NCI-H1694 treated with DMSO at 0.1 percent for 48 hours (cell line): ENCODE results near the gene FGD5.

Source experiments
- DNase-seq: peaks from one replicate; lab custom pipeline; 2025; lab: John Stamatoyannopoulos, UW

FGD5 gene

DNA sequence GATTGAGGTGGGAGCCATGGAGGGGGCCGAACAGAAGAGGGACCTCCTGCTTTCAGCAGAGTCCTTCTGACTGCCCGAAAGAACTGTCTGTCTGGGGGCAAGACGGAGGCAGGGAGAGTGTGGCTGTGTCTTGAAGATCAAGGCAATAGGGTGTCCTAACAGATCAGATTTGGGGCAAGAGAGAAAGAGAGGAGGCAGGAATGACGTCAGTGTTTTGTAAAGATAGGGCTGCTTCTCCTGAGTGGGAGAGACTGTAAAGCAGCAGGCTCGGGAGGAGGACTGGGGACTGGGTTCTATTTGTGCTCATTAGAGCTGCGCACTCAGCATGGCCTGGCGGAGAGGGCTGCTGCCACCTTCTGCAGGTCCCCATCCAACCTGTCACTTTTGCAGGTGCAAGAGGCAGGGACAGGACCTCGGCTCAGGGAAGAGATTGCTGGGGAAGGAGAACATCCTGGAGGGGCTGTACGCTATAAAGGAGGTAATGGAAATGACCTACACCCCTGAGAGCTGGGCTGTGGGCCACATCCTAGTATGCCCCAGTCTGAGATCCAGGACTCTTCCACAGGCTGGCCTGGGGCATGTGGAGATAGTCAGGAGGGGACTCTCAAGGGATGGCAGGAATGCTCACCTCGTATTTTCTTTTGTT is 29.0 kb upstream of the FGD5 start:
- no peak for DNase-seq

DNA sequence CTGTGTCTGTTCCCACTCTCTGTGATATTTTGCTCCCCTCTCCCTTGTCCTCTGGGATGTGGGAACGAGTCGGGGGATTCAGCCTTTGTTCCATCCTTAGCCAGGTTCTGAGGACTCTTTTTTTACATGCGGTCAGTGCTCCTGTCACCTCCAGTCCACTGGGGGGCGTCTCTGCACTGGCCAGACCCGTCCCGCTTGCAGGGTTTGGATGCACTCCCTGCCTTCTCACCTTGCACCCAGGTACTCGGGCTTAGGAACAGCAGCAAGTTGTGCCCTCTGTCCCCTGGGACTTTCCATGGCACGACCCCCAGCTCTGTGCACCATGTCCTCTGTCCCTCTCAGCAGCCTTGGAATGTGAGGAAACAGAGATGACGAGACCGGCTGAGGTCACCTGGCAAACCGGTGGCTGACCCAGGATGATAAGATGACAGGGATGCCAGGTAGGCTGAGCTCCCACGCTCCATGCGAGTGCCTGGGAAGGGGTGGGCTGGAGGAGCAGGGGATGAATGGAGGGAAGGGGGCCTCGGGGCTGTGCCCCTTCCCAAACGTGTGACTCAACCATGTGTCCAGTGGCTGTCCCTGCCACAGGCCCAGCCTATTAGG is 27.3 kb upstream of the FGD5 start:
- DNase-seq: no peak

DNA sequence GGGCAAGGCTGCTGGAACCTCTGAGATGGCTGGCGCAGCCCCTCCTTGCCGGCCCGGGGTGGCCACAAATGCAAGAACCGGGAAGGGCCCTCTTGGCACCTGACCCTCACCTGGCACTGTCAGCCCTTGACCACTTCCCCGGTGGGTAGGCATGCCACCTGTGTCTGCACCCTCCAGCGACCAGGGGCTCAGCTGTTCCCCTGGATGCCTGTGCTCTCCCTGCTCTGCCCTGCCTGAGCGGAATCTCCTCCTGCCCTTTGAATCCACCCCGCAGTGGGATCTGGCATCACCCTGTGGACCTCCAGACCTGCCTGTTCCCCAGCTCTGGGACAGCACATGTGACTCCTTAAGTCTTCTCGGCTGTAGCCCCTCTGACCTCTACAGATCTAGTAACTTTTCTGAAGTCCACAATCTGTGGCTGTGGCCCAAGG is 26.1 kb upstream of the FGD5 start:
- DNase-seq: no peak

DNA sequence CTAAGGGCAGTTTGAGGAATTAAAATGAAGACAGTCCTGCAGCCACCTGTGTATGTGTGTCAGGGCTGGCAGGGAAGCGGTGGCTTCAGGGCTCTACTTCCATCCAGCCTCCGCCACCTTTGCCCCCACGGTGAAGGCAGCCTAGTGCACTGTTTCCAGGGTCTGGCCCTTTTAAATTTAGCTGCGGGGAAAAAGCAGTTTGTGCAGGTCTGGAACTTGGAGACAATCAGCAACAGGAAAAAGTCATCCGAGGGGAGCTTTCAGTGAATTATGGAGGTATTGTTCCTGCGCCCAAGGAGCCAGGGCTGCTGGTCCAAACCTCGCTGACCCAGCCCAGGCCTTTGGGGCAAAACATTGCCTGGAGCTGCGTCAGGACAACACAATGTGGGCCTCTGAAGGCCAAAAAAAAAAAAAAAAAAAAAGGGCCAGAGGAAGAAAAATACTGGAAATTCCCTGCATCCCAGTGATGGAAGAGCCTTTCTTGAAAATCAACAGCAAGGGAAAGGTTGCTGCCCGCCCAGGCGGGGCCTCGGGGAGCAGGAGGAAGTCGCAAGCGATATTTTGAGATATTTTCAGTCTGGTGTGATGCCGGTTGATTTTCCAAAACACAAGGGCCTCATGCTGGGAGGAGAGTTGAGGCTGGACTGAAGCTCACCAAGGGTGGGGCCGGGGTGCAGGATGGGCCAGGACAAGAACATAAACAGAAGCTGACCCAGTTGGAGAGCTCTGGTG is 25.5 kb upstream of the FGD5 start:
- no peak for DNase-seq

DNA sequence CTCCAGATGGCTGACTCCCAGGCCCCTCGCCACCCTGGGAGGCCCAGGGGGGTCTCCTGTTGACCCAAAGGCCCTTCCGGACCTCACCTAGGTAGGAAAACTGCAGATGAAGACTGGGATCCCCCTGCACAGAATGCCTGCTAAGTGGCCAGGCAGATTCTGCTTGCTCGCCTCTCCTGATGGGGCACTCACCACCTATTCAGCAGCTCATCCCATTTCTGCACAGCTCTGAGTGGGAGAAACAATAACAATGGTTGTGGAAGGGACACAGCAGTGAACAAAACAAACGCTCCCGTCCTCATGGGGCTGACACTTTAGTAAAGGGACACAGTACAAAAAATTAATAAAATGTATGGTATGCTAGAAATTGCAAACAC is 24.9 kb upstream of the FGD5 start:
- no peak for DNase-seq

DNA sequence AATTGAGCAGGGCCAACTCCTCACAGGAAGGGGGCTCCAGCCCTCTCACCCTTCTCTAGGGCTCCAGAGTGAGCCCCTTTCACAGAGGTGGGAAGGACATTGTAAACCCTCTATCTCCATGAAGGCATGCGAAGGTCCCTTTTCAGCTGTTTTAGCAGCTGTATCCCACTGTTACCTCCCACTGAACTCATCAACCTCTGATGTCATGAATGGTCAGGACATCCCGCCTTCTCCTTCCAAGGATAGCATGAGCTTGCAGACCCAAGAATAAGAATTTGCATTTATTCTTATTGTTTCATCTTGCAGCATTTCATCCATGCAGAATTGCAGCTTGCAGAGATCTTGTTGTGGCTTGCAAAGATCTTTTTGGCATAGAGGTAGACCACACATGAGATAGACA is 24.3 kb upstream of the FGD5 start:
- no peak for DNase-seq

DNA sequence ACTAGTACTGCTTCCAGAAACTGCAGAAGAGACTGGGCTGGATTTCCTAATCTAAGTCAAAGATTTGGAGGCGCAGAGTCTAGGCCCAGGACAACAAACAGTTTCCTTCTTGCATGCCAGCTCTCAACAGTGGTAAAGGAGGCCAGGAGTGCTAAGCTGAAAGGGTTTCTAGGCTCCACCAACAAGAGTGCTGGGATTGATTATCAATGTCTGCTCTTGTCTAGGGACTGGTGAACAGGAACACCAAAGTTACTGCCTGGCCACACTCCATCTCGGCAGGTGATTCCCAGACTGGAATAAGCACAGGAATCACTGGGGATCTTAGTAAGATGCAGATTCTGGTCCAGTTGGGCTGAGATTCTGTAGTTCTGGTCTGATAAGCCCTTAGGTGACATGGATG is 22.8 kb upstream of the FGD5 start:
- no peak for DNase-seq

DNA sequence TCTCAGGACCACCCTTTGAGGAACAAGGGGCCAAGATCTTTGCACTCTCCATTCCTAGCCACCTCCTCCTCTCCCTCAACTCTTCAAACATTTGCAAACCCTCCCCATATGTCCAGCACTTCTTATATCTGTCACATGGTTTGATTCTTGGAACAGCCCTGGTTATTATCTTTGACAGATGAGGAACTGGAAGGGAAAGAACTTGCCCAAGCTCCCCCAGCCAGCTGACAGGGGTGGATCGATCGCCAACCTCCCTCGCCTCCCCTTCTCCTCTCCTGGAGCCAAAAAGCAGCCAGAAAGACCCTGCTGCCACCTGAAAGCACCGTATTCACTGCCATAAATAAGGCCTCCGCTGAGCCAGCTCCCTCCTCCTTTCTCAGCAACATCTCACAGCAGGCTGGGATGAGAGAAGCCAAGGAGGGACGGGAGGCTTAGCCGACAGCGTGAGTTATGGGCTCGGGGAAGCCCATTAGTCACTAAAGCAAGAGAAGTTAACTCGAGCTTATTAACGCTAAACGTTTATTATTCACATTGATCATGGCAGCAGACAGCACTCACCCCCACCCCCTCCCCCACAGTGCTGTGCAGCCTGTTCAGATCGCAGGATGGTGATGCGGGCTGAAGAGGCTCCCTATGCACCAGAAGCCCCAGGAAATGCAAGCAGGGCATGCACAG is 22.2 kb upstream of the FGD5 start:
- no peak for DNase-seq

DNA sequence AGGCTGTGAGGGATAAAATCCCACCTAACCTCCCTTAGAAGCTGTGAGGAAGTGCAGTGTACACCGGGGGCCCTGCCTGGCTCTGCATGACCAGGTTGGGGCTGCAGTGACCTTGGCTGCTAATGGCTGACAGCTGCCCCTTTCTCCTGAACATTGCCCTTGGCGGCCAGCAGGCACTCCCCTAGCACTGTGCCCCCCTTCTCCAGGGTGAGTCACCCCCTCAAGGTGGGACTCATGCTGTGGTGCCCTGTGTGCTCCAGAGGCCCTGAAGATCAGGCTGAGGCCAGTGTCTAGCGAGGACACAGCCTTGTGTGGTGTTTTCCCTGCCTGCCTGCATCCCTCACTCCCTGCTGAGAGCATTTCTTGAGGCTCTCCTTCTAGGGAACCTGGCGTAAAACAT is 21.0 kb upstream of the FGD5 start:
- DNase-seq: no peak

DNA sequence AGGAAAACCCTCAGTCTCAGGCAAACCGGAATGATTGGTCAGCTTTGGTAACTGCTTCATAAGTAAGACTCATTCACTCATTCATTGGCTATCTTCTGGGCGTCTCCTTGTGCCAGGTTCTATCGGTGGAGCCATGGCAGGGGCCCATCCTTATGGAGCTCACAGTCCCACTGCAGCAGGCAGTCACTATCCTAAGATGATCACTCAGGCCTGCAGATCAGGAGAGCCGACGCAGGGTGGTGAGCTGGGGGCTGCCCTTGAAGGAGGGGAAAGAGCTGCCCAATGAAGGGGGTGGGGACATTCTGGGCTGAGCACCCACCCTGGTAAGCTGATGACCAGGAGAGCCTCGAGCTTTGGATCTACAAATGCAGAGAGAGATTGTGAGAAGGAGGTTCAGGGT is 20.5 kb upstream of the FGD5 start:
- DNase-seq: no peak

DNA sequence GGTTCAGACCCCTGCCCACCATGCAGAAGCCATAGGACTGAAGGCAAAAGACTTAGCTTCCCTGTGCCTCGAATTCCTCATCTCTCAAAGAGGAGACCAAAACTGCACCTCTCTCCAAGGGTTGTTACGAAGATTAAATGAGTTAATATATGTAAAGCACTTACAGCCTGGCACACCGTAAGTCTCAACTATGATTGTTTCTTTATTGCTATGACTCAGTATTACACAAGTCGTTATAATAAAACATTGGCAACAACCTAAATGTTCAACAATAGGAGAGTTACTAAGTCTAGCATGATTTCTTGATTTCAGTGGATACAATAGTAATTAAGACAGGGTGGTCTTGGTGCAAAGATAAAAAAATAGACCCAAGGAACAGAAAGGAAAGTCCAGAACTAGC is 19.6 kb upstream of the FGD5 start:
- no peak for DNase-seq

DNA sequence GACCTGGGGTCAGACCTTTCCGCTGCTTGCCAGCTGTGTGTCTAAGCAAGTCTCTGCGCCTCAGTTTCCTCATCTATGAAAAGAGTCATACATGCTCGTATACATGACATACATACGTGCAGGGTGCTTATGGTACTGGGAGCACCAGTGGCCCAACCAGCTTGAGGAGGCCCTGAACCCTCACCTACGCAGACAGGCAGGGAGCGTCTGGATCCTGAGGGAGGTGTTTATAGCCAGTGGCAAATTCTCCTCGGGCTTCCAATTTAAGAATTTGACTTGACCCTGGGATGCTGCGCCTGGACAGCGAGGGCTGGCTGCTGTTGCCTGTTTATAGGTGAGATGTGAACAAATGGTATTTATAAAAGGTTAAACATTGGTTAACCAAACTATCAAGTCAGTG is 17.7 kb upstream of the FGD5 start:
- DNase-seq: no peak

DNA sequence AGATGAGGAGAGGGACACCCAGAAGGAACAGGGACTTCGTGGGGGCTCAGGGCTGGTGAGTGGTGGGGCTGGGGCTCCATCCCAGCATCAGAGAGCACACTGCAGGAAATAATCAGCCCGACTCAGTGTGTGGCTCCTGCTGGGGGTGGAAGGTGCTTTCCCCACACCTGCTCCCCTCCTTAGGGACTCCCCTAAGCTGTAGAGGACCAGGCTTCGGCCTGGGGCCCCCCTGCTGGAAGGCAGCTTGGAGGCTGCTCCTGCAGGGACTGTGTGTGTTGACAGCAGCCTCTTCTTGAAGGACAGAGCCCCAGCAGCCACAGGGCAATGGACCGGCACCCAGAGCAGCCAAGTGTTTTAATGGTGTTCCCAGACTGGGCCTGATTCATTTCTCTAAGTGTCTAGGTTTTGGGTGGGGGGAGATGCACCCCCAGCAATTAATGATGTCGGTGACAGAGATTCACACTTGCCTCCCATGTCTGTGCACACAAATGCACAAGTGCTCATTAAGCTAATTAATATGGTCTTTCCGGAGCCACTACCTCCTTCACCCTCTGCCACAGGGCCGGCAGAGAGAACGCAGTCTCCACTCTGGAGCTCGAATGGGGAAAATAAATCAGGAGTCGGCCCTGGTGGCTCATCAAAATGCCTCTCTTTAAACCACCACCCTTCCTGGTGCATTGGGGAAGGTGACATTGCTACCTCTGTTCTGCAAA is 16.9 kb upstream of the FGD5 start:
- DNase-seq: no peak

DNA sequence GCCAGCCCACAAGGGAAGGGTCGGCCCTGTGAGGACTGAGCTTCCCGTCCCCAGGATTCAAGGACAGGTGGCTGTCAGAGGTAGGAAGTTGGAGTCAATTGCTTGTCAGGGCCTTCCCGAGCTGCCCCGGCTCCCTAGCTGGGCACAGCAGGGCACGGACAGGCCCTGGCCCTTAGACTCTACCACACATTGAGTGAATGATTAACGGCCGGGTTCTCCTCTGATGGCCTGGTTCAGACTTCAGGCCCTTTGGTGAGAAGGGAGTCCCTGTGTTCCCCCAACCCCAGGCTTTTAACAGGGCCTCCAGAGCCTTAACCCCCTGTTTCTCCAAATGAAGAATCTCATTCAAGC is 16.4 kb upstream of the FGD5 start:
- DNase-seq: no peak

DNA sequence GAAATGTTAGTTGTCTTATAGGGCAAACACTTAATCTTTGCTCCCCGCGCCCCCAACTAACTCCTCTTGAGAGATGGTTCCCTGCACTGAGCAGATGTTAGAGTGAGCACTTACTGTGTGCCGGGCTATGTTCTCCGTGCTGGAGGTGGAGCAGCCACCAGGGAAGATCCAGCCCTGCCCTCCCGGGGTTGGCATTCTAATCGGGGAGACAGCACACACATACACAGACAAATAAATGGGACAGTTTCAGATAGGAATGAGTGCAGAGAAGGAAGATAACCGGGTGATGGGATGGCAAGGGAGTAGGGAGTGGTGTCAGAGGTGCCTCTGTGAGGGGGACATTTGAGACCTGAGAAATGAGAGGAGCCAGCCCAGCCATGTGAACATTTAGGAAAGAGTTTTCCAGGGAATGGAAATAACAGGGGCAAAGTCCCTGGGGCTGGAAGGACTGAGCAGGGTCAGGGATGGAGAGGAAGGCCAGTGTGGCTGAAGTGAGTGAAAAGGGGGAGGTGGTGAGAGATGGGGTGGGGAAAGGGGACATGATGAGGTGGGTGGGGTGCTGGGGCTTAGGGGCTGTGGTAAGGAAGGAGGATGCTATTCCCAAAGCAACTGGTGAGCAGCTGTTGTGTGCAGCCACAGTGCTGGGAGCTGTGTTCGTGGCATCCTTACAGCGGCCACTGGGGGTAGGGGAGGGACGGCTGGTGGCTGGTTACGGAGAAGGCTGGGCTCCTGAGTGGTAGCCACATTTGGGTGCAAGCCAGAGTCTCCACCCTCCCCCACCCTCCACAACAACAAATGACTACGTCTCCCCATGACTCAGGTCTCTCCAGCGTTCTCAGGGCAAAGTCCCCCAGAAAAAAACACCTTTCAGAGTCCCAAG is 15.4 kb upstream of the FGD5 start:
- no peak for DNase-seq

DNA sequence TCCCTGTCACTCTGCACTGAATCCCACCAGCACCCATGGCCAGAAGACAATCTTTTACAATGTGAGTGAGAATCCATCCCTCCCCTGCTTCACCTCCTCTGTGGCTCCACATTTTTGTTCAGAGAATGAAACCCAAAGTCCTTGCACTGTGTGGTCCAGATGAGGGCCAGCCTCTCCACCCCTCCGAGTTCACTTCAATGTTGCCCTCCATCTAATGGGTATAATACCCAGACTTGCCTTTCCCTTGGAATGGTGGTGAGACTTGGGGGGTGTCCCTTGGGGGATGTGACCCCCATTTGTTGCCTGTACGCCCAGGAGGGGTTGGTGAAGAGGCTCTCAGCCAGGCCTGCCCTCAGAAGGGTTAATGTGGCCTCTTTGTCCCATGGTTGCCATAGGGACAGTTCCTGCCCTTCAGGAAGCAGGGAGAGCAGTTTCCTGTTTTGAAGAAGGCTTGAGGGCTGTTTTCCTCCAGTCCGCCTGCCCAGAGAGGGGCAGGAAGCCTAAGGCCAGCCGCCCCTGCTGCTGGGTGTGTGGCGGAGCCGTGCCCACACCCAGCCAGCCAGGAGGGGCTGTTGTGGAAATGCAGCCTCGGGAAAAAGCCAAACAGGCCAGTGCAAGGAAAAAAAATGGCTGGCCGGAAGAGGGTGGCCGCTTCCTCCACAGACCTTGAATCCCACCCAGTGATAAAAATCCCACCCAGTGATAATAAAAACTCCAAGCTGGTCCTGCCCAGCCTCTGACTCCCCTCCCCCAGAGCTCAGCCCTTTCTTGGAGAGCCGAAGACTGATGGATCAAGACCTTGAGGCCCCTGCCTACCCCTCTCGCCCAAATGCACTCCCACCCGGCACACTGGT is 14.6 kb upstream of the FGD5 start:
- DNase-seq: no peak

DNA sequence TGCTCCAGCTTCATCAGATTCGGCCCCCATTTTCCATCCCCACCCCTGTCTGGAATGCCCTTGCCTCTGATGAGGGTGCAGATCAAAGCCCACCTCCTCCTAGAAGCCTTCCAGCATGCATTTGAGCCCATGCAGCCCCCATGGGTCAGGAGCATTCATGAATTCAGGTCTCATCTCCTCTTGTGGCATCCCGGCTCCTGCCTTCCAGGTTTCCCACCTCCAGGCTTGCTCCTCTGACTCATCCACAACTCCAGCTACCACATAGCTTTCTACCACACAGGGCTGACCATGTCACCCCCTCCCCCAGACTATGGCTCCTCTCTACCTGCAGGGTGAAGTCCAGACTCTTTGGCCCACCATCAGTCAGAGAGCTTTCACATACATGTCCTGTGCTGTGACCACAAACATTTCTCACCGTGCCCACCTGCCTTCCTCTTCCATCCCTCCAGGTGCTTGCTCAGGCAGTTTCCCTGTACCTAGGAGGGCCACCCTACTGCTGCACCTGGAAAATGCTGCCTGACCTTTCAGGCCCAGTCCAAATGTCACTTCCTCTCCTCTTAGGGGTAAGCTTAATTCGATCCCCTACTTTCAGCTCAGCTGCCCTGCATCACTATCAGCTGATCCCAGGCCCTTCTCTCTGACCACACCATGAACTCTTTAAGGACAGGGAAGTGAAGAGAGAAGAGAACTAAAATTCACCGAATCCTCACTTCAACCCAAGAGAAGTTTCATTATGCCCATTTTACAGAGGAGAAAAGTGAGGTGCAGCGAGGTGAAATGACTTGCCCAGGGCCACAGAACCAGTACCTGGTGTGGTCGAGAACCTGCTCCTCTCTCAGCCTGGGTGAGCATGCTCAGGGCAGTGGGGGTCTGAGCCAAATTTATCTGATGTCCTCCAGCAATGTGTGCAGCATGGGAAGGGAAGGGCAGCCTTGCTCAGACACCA is 13.7 kb upstream of the FGD5 start:
- DNase-seq: no peak

DNA sequence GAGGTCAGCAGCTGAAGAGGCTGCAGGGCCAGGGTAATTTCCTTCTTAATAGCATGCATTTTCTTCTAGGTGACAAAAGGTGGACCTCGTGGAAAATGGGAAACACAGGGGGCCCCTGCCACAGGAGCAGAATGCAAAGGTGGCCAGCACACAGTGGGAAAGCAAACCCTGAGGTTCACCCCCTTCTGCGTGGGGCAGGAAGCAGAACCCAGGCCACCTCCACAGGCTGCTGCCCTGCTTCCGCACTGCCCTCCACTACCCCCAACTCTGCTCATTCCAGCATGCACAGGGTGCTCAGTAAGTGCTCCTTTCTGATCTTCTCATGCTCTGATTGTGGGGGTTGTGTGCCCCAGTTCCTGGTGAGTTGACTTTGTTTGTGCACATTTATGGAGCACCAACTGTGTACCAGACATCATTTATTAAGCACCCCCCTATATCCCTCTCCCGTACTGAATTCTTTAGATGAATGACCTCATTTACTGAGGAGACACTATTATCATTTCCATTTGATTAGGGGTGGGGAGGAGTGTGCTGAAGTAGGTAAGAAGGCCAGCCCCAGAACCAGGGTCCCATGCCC is 12.7 kb upstream of the FGD5 start:
- no peak for DNase-seq

DNA sequence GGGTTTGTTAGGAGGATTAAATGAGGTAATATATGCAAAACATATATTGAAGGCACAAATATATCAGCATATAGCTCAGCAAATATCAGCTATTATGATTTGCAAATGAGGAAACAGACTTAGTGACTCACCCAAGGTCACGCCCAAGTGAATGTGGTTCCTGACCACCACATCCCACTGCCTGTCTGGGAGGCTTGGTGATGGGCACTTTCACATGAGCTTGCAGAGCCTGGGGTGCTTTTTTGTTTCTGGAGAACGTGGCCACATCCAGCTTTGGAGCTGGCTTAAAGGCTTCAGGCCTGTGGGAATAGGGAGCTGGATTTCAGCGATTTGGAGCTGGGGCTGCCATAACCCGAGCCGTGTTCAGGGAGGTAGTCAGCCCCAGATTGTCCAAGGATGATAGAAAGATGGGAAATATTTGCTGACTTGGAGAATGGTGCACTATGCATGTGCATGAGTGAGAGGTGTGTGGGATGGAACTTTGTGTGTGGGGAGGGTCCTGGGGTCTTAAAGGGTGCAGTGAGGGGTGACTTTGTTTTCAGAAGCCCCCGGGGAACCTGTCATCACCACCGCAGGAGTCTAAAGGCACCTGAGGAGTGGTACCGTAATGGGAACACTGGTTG is 12.0 kb upstream of the FGD5 start:
- no peak for DNase-seq
